ENCODE measurements around the gene ANKMY2.

ANKMY2 gene

GRCh38 chr7:16579216-16579615 is 66.3 kb downstream of the ANKMY2 start:
- no peak for DNase-seq (ENCODE audit: low spot score)

GRCh38 chr7:16571941-16572340 is 73.6 kb downstream of the ANKMY2 start:
- no peak for DNase-seq (ENCODE audit: low spot score)

- peak; percentile 75 for DNase-seq (ENCODE audit: low spot score)
These were observed 80.6 kb downstream of the ANKMY2 start for GRCh38 chr7:16564909-16565426.

GRCh38 chr7:16564023-16564380 is 81.6 kb downstream of the ANKMY2 start:
- no peak for DNase-seq (ENCODE audit: low spot score)

GRCh38 chr7:16563281-16564022 is 82.1 kb downstream of the ANKMY2 start:
- DNase-seq (ENCODE audit: low spot score), result no peak

- no peak for DNase-seq (ENCODE audit: low spot score)
These were observed 82.9 kb downstream of the ANKMY2 start for GRCh38 chr7:16562456-16563220.

- no peak for DNase-seq (ENCODE audit: low spot score)
These were observed 83.6 kb downstream of the ANKMY2 start for GRCh38 chr7:16561943-16562342.

GRCh38 chr7:16559497-16560179 is 85.9 kb downstream of the ANKMY2 start:
- DNase-seq (ENCODE audit: low spot score), result no peak

- DNase-seq (ENCODE audit: low spot score), result no peak
These were observed 86.7 kb downstream of the ANKMY2 start for GRCh38 chr7:16558761-16559302.

GRCh38 chr7:16556359-16556758 is 89.2 kb downstream of the ANKMY2 start:
- DNase-seq (ENCODE audit: low spot score), result no peak

GRCh38 chr7:16554518-16555236 is 90.9 kb downstream of the ANKMY2 start:
- DNase-seq (ENCODE audit: low spot score), result no peak

- DNase-seq (ENCODE audit: low spot score), result no peak
These were observed 94.9 kb downstream of the ANKMY2 start for GRCh38 chr7:16550671-16551070.
